Panc1 (cell line): Measurements from ENCODE around the gene EHD4. TPM values are rescaled to one million over a fixed set of nuclear protein-coding genes. Genes with fewer than 3 reads are reported as not detected.

Experiments
- ATAC-seq: fragments of 200-7000 bp; cut with Tn5 transposase; 2 replicates; pipeline ENCODE4 v1.9.1; 2020; ENCODE audit warnings: mild to moderate bottlenecking, moderate library complexity
- BruUV-seq: library from RNA; stranded (reverse); fragments of 400-500 nt; replicated peaks from 2 replicates; lab custom pipeline; 2021; lab: Mats Ljungman, UMichigan
- CTCF ChIA-PET: fragments of 300-600 bp; sonication (Branson Sonifier 250); formaldehyde crosslinking; loops from one replicate; lab custom pipeline; 2022; ENCODE audit warnings: antibody characterized with exemption; lab: Charles Lee
- POLR2A ChIA-PET: fragments of 300-600 bp; sonication (Branson Sonifier 250); formaldehyde crosslinking; loops from one replicate; lab custom pipeline; 2022; ENCODE audit warnings: antibody characterized with exemption; lab: Charles Lee
- DNase-seq: peaks from one replicate; pipeline ENCODE4 v3.0.0-alpha.2; 2010; ENCODE audit warnings: low read depth, low spot score
- H3K27ac ChIP-seq: 2 replicates; pipeline ENCODE4 v1.5.1; 2011; ENCODE audit warnings: mild to moderate bottlenecking, low read length, inconsistent platforms
- H3K27me3 ChIP-seq: fragments of 200-500 bp; sonication (Bioruptor generic); 2 replicates; pipeline ENCODE4 v1.6.0; 2014; ENCODE audit warnings: low read length, inconsistent platforms; ENCODE audit not compliant: control insufficient read depth, insufficient read depth
- H3K36me3 ChIP-seq: fragments of 200-500 bp; sonication (Bioruptor generic); 2 replicates; pipeline ENCODE4 v1.5.1; 2014; ENCODE audit warnings: inconsistent platforms, mild to moderate bottlenecking, low read length, moderate library complexity; ENCODE audit not compliant: control insufficient read depth, insufficient read depth
- H3K4me1 ChIP-seq: 2 replicates; pipeline ENCODE4 v1.5.1; 2011; ENCODE audit warnings: inconsistent platforms, mild to moderate bottlenecking, low read length, moderate library complexity; ENCODE audit not compliant: control insufficient read depth, insufficient read depth
- H3K4me3 ChIP-seq, 2 experiments: 2 replicates each; pipeline ENCODE4 v1.5.1; 2011 to 2012; ENCODE audit warnings: low read depth in 2 of 2, low read length in 2 of 2, mild to moderate bottlenecking in 2 of 2, inconsistent platforms in 1 of 2, moderate library complexity in 1 of 2
- H3K9me3 ChIP-seq: fragments of 200-500 bp; sonication (Bioruptor generic); 2 replicates; pipeline ENCODE4 v1.5.1; 2014; ENCODE audit warnings: low read depth, mild to moderate bottlenecking, inconsistent platforms, low read length, moderate library complexity; ENCODE audit not compliant: control insufficient read depth, insufficient read depth
- POLR2AphosphoS5 ChIP-seq: IDR thresholded peaks from 2 replicates; pipeline ENCODE4 v1.6.1; 2012; ENCODE audit warnings: mild to moderate bottlenecking, low read depth, low read length, moderate library complexity
- REST ChIP-seq, 2 experiments: IDR thresholded peaks; 2 replicates each; pipeline ENCODE4 v1.6.1; 2011 to 2012; ENCODE audit warnings: low read depth in 2 of 2, control low read depth in 1 of 2, low read length in 1 of 2, mild to moderate bottlenecking in 1 of 2, moderate library complexity in 1 of 2; ENCODE audit not compliant: insufficient read depth in 1 of 2
- SIN3A ChIP-seq: IDR thresholded peaks from 2 replicates; pipeline ENCODE4 v1.6.1; 2012; ENCODE audit warnings: low read depth, mild to moderate bottlenecking, low read length, moderate library complexity, borderline replicate concordance; ENCODE audit not compliant: insufficient read depth
- TCF7L2 ChIP-seq: IDR thresholded peaks from 2 replicates; pipeline ENCODE4 v1.6.1; 2011; ENCODE audit warnings: mild to moderate bottlenecking, low read depth, low read length, inconsistent platforms
- in situ Hi-C: cut with HindIII; loops from 2 replicates; pipeline ENCODE4 v1.10.0; 2016; ENCODE audit warnings: low sequenced_read_pairs, low pct_unique_long_range_greater_than_20kb
- intact Hi-C: fragments of 100-400 bp; cut with micrococcal nuclease; formaldehyde crosslinking; loops from one replicate; pipeline ENCODE4 v1.10.0; 2022; ENCODE audit not compliant: unreplicated experiment
- total RNA-seq: library from RNA; stranded (reverse); gene quantifications from one replicate; pipeline ENCODE4 v1.2.1, GENCODE V29; 2021; ENCODE audit not compliant: unreplicated experiment
- TF ChIP-seq, protein P1 (sequence below): fragments of 450-650 bp; IDR thresholded peaks from 2 replicates; pipeline ENCODE4 v1.5.1; 2017; ENCODE audit warnings: mild to moderate bottlenecking

Gene EHD4
- total RNA-seq, 1 experiment from 2014 or later: 43.2 TPM

DNA sequence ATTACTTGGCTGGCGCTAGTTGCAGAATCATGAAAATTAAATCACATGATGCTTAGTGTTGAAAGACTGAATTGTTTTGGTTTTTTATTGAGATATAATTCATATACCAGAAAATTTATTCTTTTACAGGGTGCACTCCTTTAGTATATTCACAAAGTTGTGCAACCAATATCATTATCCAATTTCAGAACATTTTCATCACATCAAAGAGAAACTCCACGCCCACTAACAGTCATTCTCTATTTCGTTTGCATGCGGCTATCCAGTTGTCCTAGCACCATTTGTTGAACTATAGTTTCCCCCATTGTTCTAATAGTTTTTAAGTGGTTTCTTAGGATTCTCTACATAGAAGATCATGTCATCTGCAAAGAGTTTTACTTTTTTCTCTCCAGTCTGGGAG, 3.7 kb downstream of the EHD4 start:
- Histone ChIP-seq H3K9me3 (no peaks in the 10 kb centered on the region), H3K4me1 (peaks cover 29% of the 10 kb centered on the region; the same call in 1 of the 2 replicates), H3K27me3 (no peaks in the 10 kb centered on the region), H3K27ac (no peak overlapping the region), H3K36me3 (no peaks in the 10 kb centered on the region; the same call in 1 of the 2 replicates), H3K4me3 (no peak overlapping the region)
- DNase-seq (no peak), ATAC-seq (no peak)
- ChIA-PET POLR2A (interaction anchor here (0.7 kb wide), 1 partner anchor 425 kb away, joined by 5 read pairs; no protein-coding TSS in a partner anchor), CTCF (no interaction called here)
- intact Hi-C loops (no loop called here), in situ Hi-C loops (no loop called here)
- no TSS peak for BruUV-seq
- TF ChIP-seq, protein P1, sequence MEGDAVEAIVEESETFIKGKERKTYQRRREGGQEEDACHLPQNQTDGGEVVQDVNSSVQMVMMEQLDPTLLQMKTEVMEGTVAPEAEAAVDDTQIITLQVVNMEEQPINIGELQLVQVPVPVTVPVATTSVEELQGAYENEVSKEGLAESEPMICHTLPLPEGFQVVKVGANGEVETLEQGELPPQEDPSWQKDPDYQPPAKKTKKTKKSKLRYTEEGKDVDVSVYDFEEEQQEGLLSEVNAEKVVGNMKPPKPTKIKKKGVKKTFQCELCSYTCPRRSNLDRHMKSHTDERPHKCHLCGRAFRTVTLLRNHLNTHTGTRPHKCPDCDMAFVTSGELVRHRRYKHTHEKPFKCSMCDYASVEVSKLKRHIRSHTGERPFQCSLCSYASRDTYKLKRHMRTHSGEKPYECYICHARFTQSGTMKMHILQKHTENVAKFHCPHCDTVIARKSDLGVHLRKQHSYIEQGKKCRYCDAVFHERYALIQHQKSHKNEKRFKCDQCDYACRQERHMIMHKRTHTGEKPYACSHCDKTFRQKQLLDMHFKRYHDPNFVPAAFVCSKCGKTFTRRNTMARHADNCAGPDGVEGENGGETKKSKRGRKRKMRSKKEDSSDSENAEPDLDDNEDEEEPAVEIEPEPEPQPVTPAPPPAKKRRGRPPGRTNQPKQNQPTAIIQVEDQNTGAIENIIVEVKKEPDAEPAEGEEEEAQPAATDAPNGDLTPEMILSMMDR: no peak
- TF ChIP-seq SIN3A: no peak
- TF ChIP-seq TCF7L2: no peak
- no peak for TF ChIP-seq REST (IDR thresholded peaks at IDR 0.05; ENCODE audit: insufficient read depth in 1 of 2, low read depth in 2 of 2, low read length in 1 of 2)
- TF ChIP-seq POLR2AphosphoS5: no peak

- no peak overlapping the region for H3K4me3 ChIP-seq
- H3K4me1 ChIP-seq: peaks cover 26% of the 10 kb centered on the region; the same call in 1 of the 2 replicates
- DNase-seq: no peak
- no peaks in the 10 kb centered on the region for H3K27me3 ChIP-seq
- POLR2A ChIA-PET: no interaction called here
- H3K27ac ChIP-seq: no peak overlapping the region
- no TSS peak for BruUV-seq
- CTCF ChIA-PET: no interaction called here
- intact Hi-C loops (no loop called here), in situ Hi-C loops (no loop called here)
- no peak for TF ChIP-seq SIN3A
- no peak for TF ChIP-seq REST (IDR thresholded peaks at IDR 0.05; ENCODE audit: insufficient read depth in 1 of 2, low read depth in 2 of 2, low read length in 1 of 2)
- no peak for TF ChIP-seq POLR2AphosphoS5
- TF ChIP-seq TCF7L2: no peak
- TF ChIP-seq, protein P1: no peak
- no peaks in the 10 kb centered on the region for H3K9me3 ChIP-seq
- no peak for ATAC-seq
- H3K36me3 ChIP-seq: no peaks in the 10 kb centered on the region; the same call in 1 of the 2 replicates
Measured at GRCh38 chr15:41967506-41968206, 4.7 kb downstream of the EHD4 start.
